ENCODE results near the gene IFIH1.

The IFIH1 gene

DNA sequence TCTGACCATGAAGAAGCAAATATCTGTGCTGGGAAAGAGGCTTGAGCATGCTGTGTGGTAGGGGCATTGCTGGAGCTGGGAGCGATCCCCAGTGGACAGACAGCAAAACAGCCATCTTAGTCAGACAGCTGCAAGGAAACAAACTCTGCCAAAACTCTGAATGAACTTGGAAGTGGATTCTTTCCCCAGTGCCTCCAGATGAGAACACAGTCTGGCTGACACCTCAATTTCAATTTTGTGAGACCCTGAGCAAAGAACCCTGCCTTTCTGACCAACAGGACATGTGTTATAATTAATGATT, 52.1 kb downstream of the IFIH1 start:
- TF ChIP-seq, protein P1, sequence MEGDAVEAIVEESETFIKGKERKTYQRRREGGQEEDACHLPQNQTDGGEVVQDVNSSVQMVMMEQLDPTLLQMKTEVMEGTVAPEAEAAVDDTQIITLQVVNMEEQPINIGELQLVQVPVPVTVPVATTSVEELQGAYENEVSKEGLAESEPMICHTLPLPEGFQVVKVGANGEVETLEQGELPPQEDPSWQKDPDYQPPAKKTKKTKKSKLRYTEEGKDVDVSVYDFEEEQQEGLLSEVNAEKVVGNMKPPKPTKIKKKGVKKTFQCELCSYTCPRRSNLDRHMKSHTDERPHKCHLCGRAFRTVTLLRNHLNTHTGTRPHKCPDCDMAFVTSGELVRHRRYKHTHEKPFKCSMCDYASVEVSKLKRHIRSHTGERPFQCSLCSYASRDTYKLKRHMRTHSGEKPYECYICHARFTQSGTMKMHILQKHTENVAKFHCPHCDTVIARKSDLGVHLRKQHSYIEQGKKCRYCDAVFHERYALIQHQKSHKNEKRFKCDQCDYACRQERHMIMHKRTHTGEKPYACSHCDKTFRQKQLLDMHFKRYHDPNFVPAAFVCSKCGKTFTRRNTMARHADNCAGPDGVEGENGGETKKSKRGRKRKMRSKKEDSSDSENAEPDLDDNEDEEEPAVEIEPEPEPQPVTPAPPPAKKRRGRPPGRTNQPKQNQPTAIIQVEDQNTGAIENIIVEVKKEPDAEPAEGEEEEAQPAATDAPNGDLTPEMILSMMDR (IDR thresholded peaks at IDR 0.05; ENCODE audit: control extremely low read depth, extremely low read depth, low read depth, missing control alignments): no peak
- CTCF ChIA-PET: no interaction called here
- DNase-seq (ENCODE audit: extremely low spot score): no peak
- POLR2A ChIA-PET: no interaction called here

DNA sequence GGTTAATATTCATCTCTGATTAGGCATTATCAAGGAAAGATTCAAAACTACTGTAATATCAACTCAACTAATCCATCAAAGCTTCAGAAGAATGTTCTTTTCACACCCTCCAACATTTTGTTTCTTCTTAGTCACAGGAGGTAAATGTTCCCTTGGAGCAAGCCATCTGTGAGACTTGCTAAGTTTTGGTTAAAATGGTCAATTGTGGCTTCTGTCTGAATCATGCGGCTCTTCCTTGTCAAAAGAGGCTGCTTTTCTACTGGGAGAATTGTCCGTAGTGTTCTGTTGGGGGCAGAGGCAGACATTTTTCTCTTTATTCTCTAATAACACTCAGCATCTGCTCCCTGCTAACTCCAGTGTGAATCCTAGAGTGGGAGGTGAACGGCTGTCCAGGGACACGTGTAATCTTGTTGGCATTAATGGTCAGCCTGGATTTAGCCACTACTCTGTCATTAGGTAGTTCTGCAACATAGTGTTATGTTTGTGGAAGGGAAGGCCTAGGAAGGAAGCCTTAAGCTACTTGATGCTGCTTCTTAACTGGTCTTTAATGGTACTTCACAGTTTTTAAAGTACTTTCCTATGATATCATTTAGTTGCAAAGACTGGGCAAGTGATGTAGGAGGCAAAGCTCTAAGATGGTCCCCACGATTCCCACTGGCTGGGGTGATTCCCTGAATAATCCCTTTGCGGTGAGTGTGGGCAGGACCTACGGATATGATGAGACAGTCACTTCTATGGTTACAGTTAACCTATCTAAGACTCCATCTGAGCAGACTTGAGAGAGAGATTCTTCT, 52.6 kb downstream of the IFIH1 start:
- no peak for DNase-seq (ENCODE audit: extremely low spot score)
- POLR2A ChIA-PET: no interaction called here
- CTCF ChIA-PET: no interaction called here
- TF ChIP-seq, protein P1 (IDR thresholded peaks at IDR 0.05; ENCODE audit: control extremely low read depth, extremely low read depth, low read depth, missing control alignments): no peak

DNA sequence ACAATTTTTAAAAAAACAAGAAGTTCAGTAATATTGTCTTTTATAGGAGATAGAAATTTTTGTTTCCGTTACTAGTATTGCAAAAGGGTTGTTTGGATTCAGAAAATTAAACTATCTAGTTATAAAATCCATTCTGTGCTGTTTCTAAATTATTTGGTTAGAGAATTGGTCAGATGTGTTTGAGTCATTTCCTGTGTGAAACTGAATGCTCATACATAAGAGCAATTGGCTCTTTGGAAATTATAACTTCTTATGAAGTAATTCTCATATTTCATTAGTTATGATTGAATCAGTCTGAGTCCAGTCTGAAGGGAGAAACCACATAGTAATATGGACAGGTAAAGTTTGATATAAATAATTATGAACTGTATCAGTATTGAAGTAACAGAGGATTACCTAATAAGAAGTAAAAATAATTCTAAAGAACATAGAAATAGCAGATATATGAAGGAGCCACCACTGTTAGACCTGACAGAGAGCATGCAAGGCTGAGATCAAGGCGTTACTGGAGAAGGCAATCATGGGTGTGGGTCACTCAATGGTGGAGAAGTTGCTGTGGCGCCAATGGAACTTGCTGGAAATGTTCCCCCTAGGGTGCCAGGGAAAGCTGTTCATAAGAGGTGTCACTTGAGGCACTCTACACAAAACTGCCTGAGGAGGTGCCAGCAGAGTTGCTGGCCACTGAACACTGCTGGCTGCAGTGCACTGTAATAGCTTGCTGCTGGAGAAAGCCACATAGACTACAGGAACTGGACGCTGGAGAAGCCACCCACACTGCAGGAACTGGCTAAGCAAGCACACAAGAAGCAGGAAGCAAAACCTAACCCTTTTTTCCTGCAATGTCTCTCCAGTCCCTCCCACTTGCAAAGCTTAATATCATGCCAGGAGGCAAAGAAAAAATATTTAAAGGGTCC, 57.2 kb downstream of the IFIH1 start:
- ChIA-PET POLR2A (no interaction called here), CTCF (interaction anchor here (1.0 to 3.2 kb wide), 5 partner anchors 11 to 90 kb away, joined by 3 to 15 read pairs (median 4); no protein-coding TSS in a partner anchor)
- TF ChIP-seq, protein P1 (IDR thresholded peaks at IDR 0.05; ENCODE audit: control extremely low read depth, extremely low read depth, low read depth, missing control alignments): no peak
- peak; percentile 9 for DNase-seq (ENCODE audit: extremely low spot score)

DNA sequence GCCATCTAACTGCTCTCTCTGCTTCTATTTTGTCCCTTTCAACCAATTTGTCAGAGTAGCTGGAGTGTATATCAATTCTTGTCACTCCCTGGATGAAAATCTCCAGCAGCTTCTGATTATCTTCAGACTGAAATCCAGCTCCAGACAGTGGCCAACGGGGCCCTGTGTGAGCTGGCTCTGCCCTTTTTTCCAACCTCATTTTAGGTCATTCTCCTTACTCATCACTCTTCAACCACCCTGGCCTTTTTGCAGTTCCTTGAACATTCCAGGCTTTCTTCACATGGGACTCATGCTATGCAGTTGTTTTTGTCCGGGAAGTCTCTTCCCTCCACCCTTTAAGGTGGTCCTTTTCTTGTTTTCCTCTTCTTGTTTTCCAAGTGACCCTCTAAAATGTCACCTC, 59.8 kb downstream of the IFIH1 start:
- POLR2A ChIA-PET: no interaction called here
- CTCF ChIA-PET: interaction anchor here (1.1 to 2.0 kb wide), 5 partner anchors 17 to 39 kb away, joined by 3 to 7 read pairs (median 4); no protein-coding TSS in a partner anchor
- DNase-seq (ENCODE audit: extremely low spot score): no peak
- TF ChIP-seq, protein P1 (IDR thresholded peaks at IDR 0.05; ENCODE audit: control extremely low read depth, extremely low read depth, low read depth, missing control alignments): no peak

DNA sequence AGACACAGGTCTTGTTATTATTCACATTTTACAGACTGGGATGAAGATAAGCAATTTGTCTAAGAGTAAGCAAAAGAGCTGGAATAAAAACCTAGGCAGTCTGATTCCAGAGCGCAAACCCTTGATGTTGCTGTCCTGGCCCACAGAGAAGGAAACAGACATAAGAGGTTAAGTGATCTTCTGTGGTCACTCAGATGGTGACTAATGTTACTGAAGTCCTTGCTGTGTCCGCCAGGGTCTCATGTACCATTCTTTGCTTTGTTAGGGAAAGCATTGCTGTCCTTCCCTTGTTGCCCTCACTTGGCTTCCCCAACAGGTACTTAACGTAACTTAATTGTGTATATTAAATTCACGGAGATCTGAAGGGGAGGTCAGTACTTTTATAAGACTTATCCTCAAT, 60.3 kb downstream of the IFIH1 start:
- ChIA-PET POLR2A (no interaction called here), CTCF (interaction anchor here (1.1 to 2.0 kb wide), 5 partner anchors 16 to 40 kb away, joined by 3 to 7 read pairs (median 4); no protein-coding TSS in a partner anchor)
- no peak for DNase-seq (ENCODE audit: extremely low spot score)
- TF ChIP-seq, protein P1 (IDR thresholded peaks at IDR 0.05; ENCODE audit: control extremely low read depth, extremely low read depth, low read depth, missing control alignments): no peak

DNA sequence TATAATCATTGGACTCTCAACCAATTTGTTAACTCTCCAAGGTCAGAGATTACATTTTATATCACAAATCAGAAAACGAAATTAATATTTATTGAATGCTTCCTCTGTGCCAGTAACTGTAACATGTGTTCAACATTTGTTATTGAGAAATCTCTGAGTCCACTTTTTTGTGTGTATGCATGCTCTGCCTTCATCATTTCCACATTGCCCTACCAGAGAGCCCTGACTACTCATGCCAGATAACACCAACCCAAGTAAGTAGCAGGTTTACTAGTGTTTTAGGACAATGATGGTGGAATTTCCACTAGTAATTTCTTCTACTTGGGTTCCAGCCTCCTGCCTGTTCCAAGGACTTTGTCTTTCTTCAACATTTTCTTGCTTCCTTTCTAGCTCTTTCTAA, 61.1 kb downstream of the IFIH1 start:
- TF ChIP-seq, protein P1 (IDR thresholded peaks at IDR 0.05; ENCODE audit: control extremely low read depth, extremely low read depth, low read depth, missing control alignments): no peak
- CTCF ChIA-PET: interaction anchor here (0.8 to 2.0 kb wide), 6 partner anchors 15 to 46 kb away, joined by 3 to 7 read pairs (median 4); no protein-coding TSS in a partner anchor

More for the DNA sequence above, 61.1 kb downstream of the IFIH1 start:
- DNase-seq (ENCODE audit: extremely low spot score): no peak
- POLR2A ChIA-PET: no interaction called here
